ENCODE measurements around the gene CHAD.

The CHAD gene

GRCh38 chr17:50482110-50482509, 13.4 kb upstream of the CHAD start:
- DNase-seq (ENCODE audit: extremely low read depth, low read depth), result no peak
- TF ChIP-seq CTCF (IDR thresholded peaks at IDR 0.05; ENCODE audit: low read depth, low read length), result no peak

- no peak for DNase-seq (ENCODE audit: extremely low read depth, low read depth)
- no peak for TF ChIP-seq CTCF (IDR thresholded peaks at IDR 0.05; ENCODE audit: low read depth, low read length)
Measured at GRCh38 chr17:50481648-50482047, 13.0 kb upstream of the CHAD start.

- TF ChIP-seq CTCF (IDR thresholded peaks at IDR 0.05; ENCODE audit: low read depth, low read length), result no peak
- DNase-seq (ENCODE audit: extremely low read depth, low read depth), result no peak
Measured at GRCh38 chr17:50480854-50481490, 12.3 kb upstream of the CHAD start.

GRCh38 chr17:50480142-50480764, 11.6 kb upstream of the CHAD start:
- no peak for DNase-seq (ENCODE audit: extremely low read depth, low read depth)
- no peak for TF ChIP-seq CTCF (IDR thresholded peaks at IDR 0.05; ENCODE audit: low read depth, low read length)

GRCh38 chr17:50479522-50480141, 11.0 kb upstream of the CHAD start:
- DNase-seq (ENCODE audit: extremely low read depth, low read depth), result peak; percentile 54
- peak; percentile 56 for TF ChIP-seq CTCF (IDR thresholded peaks at IDR 0.05; ENCODE audit: low read depth, low read length)

- peak; percentile 78 for DNase-seq (ENCODE audit: extremely low read depth, low read depth)
- peak; percentile 37 for TF ChIP-seq CTCF (IDR thresholded peaks at IDR 0.05; ENCODE audit: low read depth, low read length)
Measured at GRCh38 chr17:50478391-50479381, 10.0 kb upstream of the CHAD start, which contains the start of gene RSAD1. RSAD1 (plus strand) TSS chr17:50478860; CDS start chr17:50478885, 25 bp downstream.

All from AG09319 (cell line).